Activated CD8-positive, alpha-beta T cell treated with anti-CD3 and anti-CD28 coated beads for 36 hours (primary cell): ENCODE measurements around the gene FSTL4. TPM values are rescaled to one million over a fixed set of nuclear protein-coding genes. Genes with fewer than 3 reads are reported as not detected.

Source experiments
- ATAC-seq: fragments of 200-7000 bp; cut with Tn5 transposase; one replicate; pipeline ENCODE4 v1.10.0; 2021; ENCODE audit warnings: mild to moderate bottlenecking, moderate library complexity
- CTCF ChIA-PET: fragments of 350-600 bp; sonication (Branson Sonifier 250); formaldehyde crosslinking; loops from one replicate; lab custom pipeline; 2021; ENCODE audit warnings: antibody characterized with exemption; lab: Charles Lee
- POLR2A ChIA-PET: fragments of 350-600 bp; sonication (Branson Sonifier 250); formaldehyde crosslinking; loops from one replicate; lab custom pipeline; 2021; ENCODE audit warnings: antibody characterized with exemption; lab: Charles Lee
- DNase-seq: peaks from one replicate; pipeline ENCODE4 v3.0.0-alpha.2; 2020
- H3K27ac Mint-ChIP-seq: one replicate; pipeline ENCODE4 v1.8.0; 2021; ENCODE audit warnings: mild to moderate bottlenecking, mixed read lengths
- H3K27me3 Mint-ChIP-seq: one replicate; pipeline ENCODE4 v1.8.0; 2021; ENCODE audit warnings: mixed read lengths
- H3K36me3 Mint-ChIP-seq: one replicate; pipeline ENCODE4 v1.8.0; 2021; ENCODE audit warnings: low read depth, mixed read lengths
- H3K4me1 Mint-ChIP-seq: one replicate; pipeline ENCODE4 v1.8.0; 2021; ENCODE audit warnings: low read depth, mixed read lengths
- H3K4me3 Mint-ChIP-seq: one replicate; pipeline ENCODE4 v1.8.0; 2021; ENCODE audit warnings: mild to moderate bottlenecking, moderate library complexity, mixed read lengths
- H3K9me3 Mint-ChIP-seq: one replicate; pipeline ENCODE4 v1.8.0; 2021; ENCODE audit warnings: mixed read lengths
- intact Hi-C: fragments of 100-400 bp; cut with micrococcal nuclease; formaldehyde crosslinking; loops from one replicate; pipeline ENCODE4 v1.10.0; 2022
- total RNA-seq, 2 experiments: library from RNA; stranded (reverse); gene quantifications; one replicate each; pipeline ENCODE4 v1.2.3, GENCODE V29; 2021
- TF ChIP-seq, protein P1 (sequence below): fragments of 200-600 bp; IDR thresholded peaks from one replicate; pipeline ENCODE4 v1.8.0; 2022; ENCODE audit warnings: antibody characterized with exemption, mild to moderate bottlenecking

Gene FSTL4
- total RNA-seq, 2 experiments from 2014 or later = not detected

DNA sequence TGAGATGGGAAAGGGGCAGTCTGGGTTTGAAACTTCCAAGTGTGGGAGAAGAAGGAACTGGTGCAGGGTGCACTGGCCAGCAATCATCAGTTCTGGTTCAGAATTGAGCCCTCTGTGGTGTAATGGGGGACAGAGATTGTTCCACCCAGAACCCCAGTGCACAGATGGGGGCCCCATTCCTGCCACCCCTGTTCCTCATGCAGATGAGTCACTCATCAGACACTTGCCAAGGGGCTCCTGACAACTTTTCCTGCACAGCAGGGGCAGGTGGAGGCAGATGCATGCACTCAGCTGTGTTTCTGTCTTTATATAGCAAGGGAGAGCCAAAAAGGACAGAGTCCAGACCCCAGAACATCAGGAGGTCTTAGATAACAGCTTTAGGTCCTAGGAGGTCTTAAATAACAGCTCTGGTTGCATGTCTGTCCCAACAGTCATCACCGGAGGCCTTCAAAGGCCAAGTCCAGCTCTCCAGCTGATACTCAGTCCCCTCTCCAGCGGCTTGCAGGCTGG is 307.6 kb downstream of the FSTL4 start:
- ChIA-PET POLR2A (no interaction called here), CTCF (interaction anchor here (1.2 kb wide), 2 partner anchors 60 to 185 kb away, joined by 3 to 4 read pairs; no protein-coding TSS in a partner anchor)
- Mint-ChIP-seq H3K36me3 (no peaks in the 10 kb centered on the region), H3K4me3 (no peak overlapping the region), H3K4me1 (no peaks in the 10 kb centered on the region), H3K9me3 (no peaks in the 10 kb centered on the region), H3K27me3 (no peaks in the 10 kb centered on the region), H3K27ac (no peak overlapping the region)
- intact Hi-C loops = no loop called here
- ATAC-seq (no peak), DNase-seq (no peak)
- TF ChIP-seq, protein P1, sequence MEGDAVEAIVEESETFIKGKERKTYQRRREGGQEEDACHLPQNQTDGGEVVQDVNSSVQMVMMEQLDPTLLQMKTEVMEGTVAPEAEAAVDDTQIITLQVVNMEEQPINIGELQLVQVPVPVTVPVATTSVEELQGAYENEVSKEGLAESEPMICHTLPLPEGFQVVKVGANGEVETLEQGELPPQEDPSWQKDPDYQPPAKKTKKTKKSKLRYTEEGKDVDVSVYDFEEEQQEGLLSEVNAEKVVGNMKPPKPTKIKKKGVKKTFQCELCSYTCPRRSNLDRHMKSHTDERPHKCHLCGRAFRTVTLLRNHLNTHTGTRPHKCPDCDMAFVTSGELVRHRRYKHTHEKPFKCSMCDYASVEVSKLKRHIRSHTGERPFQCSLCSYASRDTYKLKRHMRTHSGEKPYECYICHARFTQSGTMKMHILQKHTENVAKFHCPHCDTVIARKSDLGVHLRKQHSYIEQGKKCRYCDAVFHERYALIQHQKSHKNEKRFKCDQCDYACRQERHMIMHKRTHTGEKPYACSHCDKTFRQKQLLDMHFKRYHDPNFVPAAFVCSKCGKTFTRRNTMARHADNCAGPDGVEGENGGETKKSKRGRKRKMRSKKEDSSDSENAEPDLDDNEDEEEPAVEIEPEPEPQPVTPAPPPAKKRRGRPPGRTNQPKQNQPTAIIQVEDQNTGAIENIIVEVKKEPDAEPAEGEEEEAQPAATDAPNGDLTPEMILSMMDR = no peak

- no peak overlapping the region for H3K4me3 Mint-ChIP-seq
- intact Hi-C loops = no loop called here
- CTCF ChIA-PET = interaction anchor here (1.2 kb wide), 1 partner anchor 61 kb away, joined by 4 read pairs; no protein-coding TSS in a partner anchor
Measured at GRCh38 chr5:133304178-133304577, 308.2 kb downstream of the FSTL4 start.

GRCh38 chr5:133303298-133303697 is 309.0 kb downstream of the FSTL4 start:
- TF ChIP-seq, protein P1 = no peak
- Mint-ChIP-seq H3K27ac (no peak overlapping the region), H3K36me3 (no peaks in the 10 kb centered on the region), H3K9me3 (no peaks in the 10 kb centered on the region), H3K4me3 (no peak overlapping the region), H3K4me1 (peaks cover 7% of the 10 kb centered on the region), H3K27me3 (no peaks in the 10 kb centered on the region)
- ATAC-seq = no peak
- no peak for DNase-seq
- intact Hi-C loops = no loop called here
- ChIA-PET CTCF (interaction anchor here (1.2 kb wide), 1 partner anchor 62 kb away, joined by 4 read pairs; no protein-coding TSS in a partner anchor), POLR2A (no interaction called here)

More at GRCh38 chr5:133304178-133304577, 308.2 kb downstream of the FSTL4 start:
- no peak overlapping the region for H3K27ac Mint-ChIP-seq
- POLR2A ChIA-PET = no interaction called here
- H3K9me3 Mint-ChIP-seq = no peaks in the 10 kb centered on the region
- H3K27me3 Mint-ChIP-seq = no peaks in the 10 kb centered on the region
- TF ChIP-seq, protein P1 = no peak
- no peak for ATAC-seq
- H3K4me1 Mint-ChIP-seq = no peaks in the 10 kb centered on the region
- H3K36me3 Mint-ChIP-seq = no peaks in the 10 kb centered on the region
- no peak for DNase-seq

- H3K27ac Mint-ChIP-seq = no peak overlapping the region
- CTCF ChIA-PET = interaction anchor here (0.7 kb wide), 1 partner anchor 196 kb away, joined by 3 read pairs; no protein-coding TSS in a partner anchor
- ATAC-seq = no peak
- no peak overlapping the region for H3K4me3 Mint-ChIP-seq
- H3K27me3 Mint-ChIP-seq = no peaks in the 10 kb centered on the region
- TF ChIP-seq, protein P1 = no peak
- peaks cover 9% of the 10 kb centered on the region for H3K4me1 Mint-ChIP-seq
- H3K36me3 Mint-ChIP-seq = no peaks in the 10 kb centered on the region
- intact Hi-C loops = no loop called here
- no peaks in the 10 kb centered on the region for H3K9me3 Mint-ChIP-seq
- DNase-seq = no peak
- POLR2A ChIA-PET = no interaction called here
Measured at GRCh38 chr5:133299728-133300127, 312.6 kb downstream of the FSTL4 start.

- DNase-seq = no peak
- Mint-ChIP-seq H3K27me3 (no peaks in the 10 kb centered on the region), H3K9me3 (no peaks in the 10 kb centered on the region), H3K4me3 (no peak overlapping the region), H3K36me3 (no peaks in the 10 kb centered on the region), H3K27ac (no peak overlapping the region), H3K4me1 (peaks cover 9% of the 10 kb centered on the region)
- ChIA-PET POLR2A (interaction anchor here (0.6 kb wide), 1 partner anchor 110 kb away, joined by 3 read pairs; no protein-coding TSS in a partner anchor), CTCF (no interaction called here)
- TF ChIP-seq, protein P1 = no peak
- intact Hi-C loops = no loop called here
- no peak for ATAC-seq
Measured at GRCh38 chr5:133299021-133299420, 313.3 kb downstream of the FSTL4 start.
